Vagina (tissue), 2 donors: ENCODE results near the gene SCN5A.

ENCODE experiments used
- CTCF ChIP-seq, 3 experiments: fragments of 450-650 bp in 2 of 3; fragments of 200-600 bp in 1 of 3; sonication (generic) in 1 of 3; IDR thresholded peaks; one replicate each; pipeline ENCODE4 v1.5.1; 2017 to 2019; ENCODE audit warnings: antibody characterized with exemption in 3 of 3, mild to moderate bottlenecking in 2 of 3, moderate library complexity in 2 of 3
- POLR2A ChIP-seq, 2 donors: fragments of 450-650 bp; IDR thresholded peaks; one replicate each; pipeline ENCODE4 v1.6.1; 2017; ENCODE audit warnings: antibody characterized with exemption in 2 of 2, mild to moderate bottlenecking in 2 of 2, moderate library complexity in 2 of 2

- TF ChIP-seq POLR2A (IDR thresholded peaks at IDR 0.05) (no peak), CTCF (IDR thresholded peaks at IDR 0.05) (no peak)
Observed at GRCh38 chr3:38511546-38511945, 137.9 kb downstream of the SCN5A start.
